Naive thymus-derived CD4-positive, alpha-beta T cell (primary cell): ENCODE results near the gene MARVELD1. TPM values are rescaled to one million over a fixed set of nuclear protein-coding genes. Genes with fewer than 3 reads are reported as not detected.

Source experiments
- ATAC-seq: fragments of 150-1000 bp; cut with Tn5 transposase; 2 replicates; pipeline ENCODE4 v1.10.0; 2021; ENCODE audit warnings: mild to moderate bottlenecking, moderate library complexity
- CTCF ChIA-PET: fragments of 350-600 bp; sonication (Branson Sonifier 250); formaldehyde crosslinking; loops from one replicate; lab custom pipeline; 2021; ENCODE audit warnings: antibody characterized with exemption; lab: Charles Lee
- POLR2A ChIA-PET: fragments of 350-600 bp; sonication (Branson Sonifier 250); formaldehyde crosslinking; loops from one replicate; lab custom pipeline; 2021; ENCODE audit warnings: antibody characterized with exemption, inconsistent platforms; lab: Charles Lee
- DNase-seq, 9 donors: peaks; one replicate each; pipeline versions ENCODE4 v3.0.0 to v3.0.0-alpha.2; 2020 to 2022; ENCODE audit warnings: mixed read lengths in 1 of 9
- H3K27ac ChIP-seq: one replicate; pipeline ENCODE4 v1.7.0; 2013; ENCODE audit warnings: mild to moderate bottlenecking, low read depth, low read length, moderate library complexity
- H3K27me3 ChIP-seq, 2 donors: one replicate each; pipeline ENCODE4 v1.7.0; 2013; ENCODE audit warnings: low read length in 2 of 2, mild to moderate bottlenecking in 2 of 2, moderate library complexity in 2 of 2; ENCODE audit not compliant: control insufficient read depth in 2 of 2, insufficient read depth in 2 of 2
- H3K36me3 ChIP-seq, 3 experiments: 1 replicate in 2 of 3; 2 replicates in 1 of 3; pipeline ENCODE4 v1.7.0; 2013; ENCODE audit warnings: low read length in 3 of 3, mild to moderate bottlenecking in 3 of 3, moderate library complexity in 1 of 3; ENCODE audit not compliant: insufficient read depth in 3 of 3, control insufficient read depth in 2 of 3
- H3K4me1 ChIP-seq, 2 donors: one replicate each; pipeline ENCODE4 v1.7.0; 2013; ENCODE audit warnings: low read length in 2 of 2, mild to moderate bottlenecking in 2 of 2, moderate library complexity in 1 of 2; ENCODE audit not compliant: control insufficient read depth in 2 of 2, insufficient read depth in 2 of 2
- H3K4me3 ChIP-seq: 2 replicates; pipeline ENCODE4 v1.7.0; 2013; ENCODE audit warnings: mild to moderate bottlenecking, low read length
- H3K9me3 ChIP-seq, 3 experiments: 1 replicate in 2 of 3; 2 replicates in 1 of 3; pipeline ENCODE4 v1.7.0; 2013; ENCODE audit warnings: low read length in 3 of 3; ENCODE audit not compliant: control insufficient read depth in 2 of 3
- H3K27ac Mint-ChIP-seq, 9 donors: one replicate each; pipeline ENCODE4 v1.8.0; 2020 to 2022; ENCODE audit warnings: mixed read lengths in 9 of 9, mild to moderate bottlenecking in 8 of 9, moderate library complexity in 5 of 9, inconsistent platforms in 2 of 9
- H3K27me3 Mint-ChIP-seq, 5 donors: one replicate each; pipeline ENCODE4 v1.8.0; 2021 to 2022; ENCODE audit warnings: mixed read lengths in 5 of 5, mild to moderate bottlenecking in 1 of 5
- H3K36me3 Mint-ChIP-seq, 5 donors: one replicate each; pipeline ENCODE4 v1.8.0; 2020 to 2022; ENCODE audit warnings: mixed read lengths in 5 of 5, mild to moderate bottlenecking in 3 of 5, inconsistent platforms in 1 of 5
- H3K4me1 Mint-ChIP-seq, 7 donors: one replicate each; pipeline ENCODE4 v1.8.0; 2020 to 2022; ENCODE audit warnings: mixed read lengths in 7 of 7, mild to moderate bottlenecking in 3 of 7, inconsistent platforms in 1 of 7
- H3K4me3 Mint-ChIP-seq, 10 donors: one replicate each; pipeline ENCODE4 v1.8.0; 2020 to 2022; ENCODE audit warnings: mild to moderate bottlenecking in 10 of 10, mixed read lengths in 10 of 10, moderate library complexity in 6 of 10, inconsistent platforms in 2 of 10
- H3K9me3 Mint-ChIP-seq, 11 donors: one replicate each; pipeline ENCODE4 v1.8.0; 2020 to 2022; ENCODE audit warnings: mixed read lengths in 11 of 11, mild to moderate bottlenecking in 4 of 11, inconsistent platforms in 1 of 11, moderate library complexity in 1 of 11
- intact Hi-C, 2 donors: fragments of 100-400 bp; cut with micrococcal nuclease; formaldehyde crosslinking; loops; one replicate each; pipeline ENCODE4 v1.15.1; 2023
- polyA plus RNA-seq, 2 donors: library from polyadenylated mRNA; unstranded; fragments of 300-500 nt; fragmentation: Illumina TruSeq; gene quantifications; one replicate each; pipeline ENCODE4 v1.2.3, GENCODE V29; 2021
- total RNA-seq, 6 experiments: library from RNA in 5 of 6; stranded (reverse) in 5 of 6; gene quantifications; 1 replicate in 5 of 6; 2 replicates in 1 of 6; pipeline ENCODE4 v1.2.3 and lab custom pipeline; 2021 to 2026

The MARVELD1 gene
- total and polyA plus RNA-seq, 7 experiments from 2014 or later = 0.07 to 5.0 (median 1.1) TPM

DNA sequence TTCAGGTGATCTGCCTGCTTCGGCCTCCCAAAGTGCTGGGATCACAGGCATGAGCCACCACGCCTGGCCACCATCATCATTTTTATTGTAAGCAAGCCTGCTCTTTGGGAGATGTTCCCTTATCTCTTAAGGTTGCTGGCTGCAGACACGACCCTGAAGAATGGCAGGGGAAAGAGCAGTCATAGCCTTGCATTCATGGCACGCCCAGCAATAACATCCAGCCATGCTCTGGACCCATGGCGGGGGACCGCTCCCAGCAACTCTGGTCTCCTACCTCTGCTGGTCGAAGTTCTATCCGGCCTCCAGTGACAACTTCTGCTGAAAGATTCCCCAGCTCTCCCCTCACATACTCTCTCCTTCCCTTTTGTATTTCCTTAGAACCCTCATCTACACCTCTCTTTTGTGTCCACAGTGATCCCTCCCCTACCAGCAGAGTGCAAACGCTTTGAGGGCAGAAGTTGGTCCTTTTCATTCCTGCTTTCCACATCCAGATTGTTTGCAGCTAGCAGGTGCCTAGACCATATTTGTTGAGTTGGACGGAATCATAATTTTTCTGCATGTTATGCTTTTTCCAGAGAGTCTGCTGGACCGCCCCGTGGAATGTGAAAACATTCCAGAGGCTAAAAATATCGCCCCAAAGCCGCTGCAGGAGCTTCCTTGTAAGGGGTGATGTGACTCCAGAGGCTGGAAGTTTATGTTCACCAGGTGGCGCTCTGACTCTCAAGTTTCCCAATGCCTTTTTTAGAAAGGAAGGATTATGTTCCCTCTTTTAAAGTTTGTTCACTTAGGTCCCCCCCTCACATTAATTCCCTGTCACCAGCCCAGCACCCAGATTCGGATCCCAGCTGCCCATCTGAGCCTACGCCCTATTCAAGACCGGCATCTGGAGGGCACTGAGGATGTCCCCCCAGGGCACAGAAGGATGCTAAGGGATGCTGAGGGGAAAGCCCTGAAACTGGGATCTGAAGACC is 4.3 kb upstream of the MARVELD1 start:
- DNase-seq = peak in 3 of 9 donors; percentile 24 to 35 (median 30)
- intact Hi-C loops = loop anchor here (1.0 to 10.0 kb wide), 4 partner anchors 22 to 336 kb away; no protein-coding TSS in a partner anchor
- Mint-ChIP-seq H3K4me3 (peak overlapping the region in 1 of 10 donors; percentile 18), H3K9me3 (no peaks in the 10 kb centered on the region), H3K4me1 (peaks cover 5 to 16% (median 10%) of the 10 kb centered on the region in 7 donors), H3K36me3 (peaks cover 0 to 4% (median 0%) of the 10 kb centered on the region in 5 donors), H3K27me3 (peaks cover 15 to 33% (median 24%) of the 10 kb centered on the region in 5 donors), H3K27ac (no peak overlapping the region)
- ATAC-seq = no peak
- no peak overlapping the region for H3K27ac ChIP-seq
- H3K27me3 ChIP-seq = no peaks in the 10 kb centered on the region
- H3K36me3 ChIP-seq = no peaks in the 10 kb centered on the region
- CTCF ChIA-PET = interaction anchor here (0.7 to 6.1 kb wide), 11 partner anchors 7 to 161 kb away, joined by 3 to 58 read pairs (median 5); partner anchors contain the start of gene AVPI1
- peaks cover 5 to 6% of the 10 kb centered on the region in 2 donors for H3K4me1 ChIP-seq
- no peaks in the 10 kb centered on the region for H3K9me3 ChIP-seq
- H3K4me3 ChIP-seq = no peak overlapping the region
- POLR2A ChIA-PET = no interaction called here

DNA sequence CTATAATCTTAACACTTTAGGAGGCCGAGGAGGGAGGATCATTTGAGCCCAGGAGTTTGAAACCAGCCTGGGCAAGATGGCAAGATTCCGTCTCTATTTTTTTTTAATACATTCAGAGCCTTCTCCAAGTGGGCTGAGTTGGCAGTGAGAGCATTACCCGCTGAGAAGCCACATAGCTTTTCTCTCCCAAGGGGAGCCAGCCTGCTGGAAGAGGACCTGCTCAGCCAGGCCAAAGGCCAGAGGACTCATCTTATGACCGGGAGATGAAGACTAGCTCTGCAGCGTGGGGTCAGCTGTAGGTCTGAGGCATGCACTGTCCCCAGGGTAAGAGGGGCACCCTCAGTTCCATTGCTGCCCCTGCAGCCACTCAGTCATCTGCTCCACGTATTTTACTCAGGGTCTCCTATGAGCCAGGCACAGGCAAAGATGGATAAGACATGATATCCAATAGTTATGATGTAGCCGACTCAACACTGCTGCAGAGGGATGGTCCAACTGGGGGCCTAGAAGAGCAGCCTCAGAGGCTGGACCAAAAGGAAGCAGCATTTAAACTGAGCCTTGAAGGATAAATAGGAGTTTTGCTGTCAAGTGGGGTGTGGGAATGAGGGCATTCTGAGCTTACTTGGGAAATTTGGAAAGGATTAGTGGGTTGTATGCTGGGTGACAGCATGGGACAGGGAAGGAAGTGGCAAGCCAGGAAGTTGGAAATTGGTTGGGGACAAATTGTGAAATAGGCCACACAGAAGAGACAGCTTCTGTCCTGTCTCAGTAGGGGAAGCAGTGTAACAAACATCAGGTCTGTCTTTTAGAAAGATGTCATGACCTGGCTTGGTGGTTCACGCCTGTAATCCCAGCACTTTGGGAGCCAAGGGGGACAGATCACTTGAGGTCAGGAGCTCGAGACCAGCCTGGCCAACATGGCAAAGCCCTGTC is 1.6 kb upstream of the MARVELD1 start:
- ChIA-PET POLR2A (interaction anchor here (0.9 to 2.0 kb wide), 2 partner anchors 24 to 25 kb away, joined by 3 to 6 read pairs; partner anchors contain the start of genes AVPI1 and ZFYVE27), CTCF (interaction anchor here (0.7 to 6.1 kb wide), 5 partner anchors 9 to 329 kb away, joined by 3 to 58 read pairs (median 6); partner anchors contain the start of genes AVPI1 and ZFYVE27)
- Mint-ChIP-seq H3K4me3 (peak overlapping the region; percentile 8 to 99 (median 72)), H3K9me3 (no peaks in the 10 kb centered on the region), H3K27me3 (peaks cover 15 to 45% (median 24%) of the 10 kb centered on the region in 5 donors), H3K36me3 (peaks cover 0 to 4% (median 0%) of the 10 kb centered on the region in 5 donors), H3K4me1 (peaks cover 5 to 20% (median 11%) of the 10 kb centered on the region in 7 donors), H3K27ac (peak overlapping the region in 3 of 9 donors; percentile 53 to 79 (median 59))
- DNase-seq (no peak), ATAC-seq (no peak)
- Histone ChIP-seq H3K4me3 (no peak overlapping the region), H3K36me3 (no peaks in the 10 kb centered on the region), H3K27ac (no peak overlapping the region), H3K9me3 (no peaks in the 10 kb centered on the region), H3K27me3 (no peaks in the 10 kb centered on the region), H3K4me1 (peaks cover 5 to 6% of the 10 kb centered on the region in 2 donors)
- intact Hi-C loops = no loop called here

DNA sequence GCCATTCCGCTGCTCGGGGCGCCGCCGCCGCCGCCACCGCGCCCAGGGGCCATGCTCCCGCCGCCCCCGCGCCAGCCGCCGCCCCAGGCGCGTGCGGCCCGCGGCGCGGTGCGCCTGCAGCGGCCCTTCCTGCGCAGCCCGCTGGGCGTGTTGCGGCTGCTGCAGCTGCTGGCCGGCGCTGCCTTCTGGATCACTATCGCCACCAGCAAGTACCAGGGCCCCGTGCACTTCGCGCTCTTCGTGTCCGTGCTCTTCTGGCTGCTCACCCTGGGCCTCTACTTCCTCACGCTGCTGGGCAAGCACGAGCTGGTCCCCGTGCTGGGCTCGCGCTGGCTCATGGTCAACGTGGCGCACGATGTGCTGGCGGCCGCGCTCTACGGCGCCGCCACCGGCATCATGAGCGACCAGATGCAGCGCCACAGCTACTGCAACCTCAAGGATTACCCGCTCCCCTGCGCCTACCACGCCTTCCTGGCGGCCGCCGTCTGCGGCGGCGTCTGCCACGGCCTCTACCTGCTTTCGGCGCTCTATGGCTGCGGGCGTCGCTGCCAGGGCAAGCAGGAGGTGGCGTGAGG is 383 bp downstream of the MARVELD1 start:
- H3K27ac ChIP-seq = no peak overlapping the region

DNA sequence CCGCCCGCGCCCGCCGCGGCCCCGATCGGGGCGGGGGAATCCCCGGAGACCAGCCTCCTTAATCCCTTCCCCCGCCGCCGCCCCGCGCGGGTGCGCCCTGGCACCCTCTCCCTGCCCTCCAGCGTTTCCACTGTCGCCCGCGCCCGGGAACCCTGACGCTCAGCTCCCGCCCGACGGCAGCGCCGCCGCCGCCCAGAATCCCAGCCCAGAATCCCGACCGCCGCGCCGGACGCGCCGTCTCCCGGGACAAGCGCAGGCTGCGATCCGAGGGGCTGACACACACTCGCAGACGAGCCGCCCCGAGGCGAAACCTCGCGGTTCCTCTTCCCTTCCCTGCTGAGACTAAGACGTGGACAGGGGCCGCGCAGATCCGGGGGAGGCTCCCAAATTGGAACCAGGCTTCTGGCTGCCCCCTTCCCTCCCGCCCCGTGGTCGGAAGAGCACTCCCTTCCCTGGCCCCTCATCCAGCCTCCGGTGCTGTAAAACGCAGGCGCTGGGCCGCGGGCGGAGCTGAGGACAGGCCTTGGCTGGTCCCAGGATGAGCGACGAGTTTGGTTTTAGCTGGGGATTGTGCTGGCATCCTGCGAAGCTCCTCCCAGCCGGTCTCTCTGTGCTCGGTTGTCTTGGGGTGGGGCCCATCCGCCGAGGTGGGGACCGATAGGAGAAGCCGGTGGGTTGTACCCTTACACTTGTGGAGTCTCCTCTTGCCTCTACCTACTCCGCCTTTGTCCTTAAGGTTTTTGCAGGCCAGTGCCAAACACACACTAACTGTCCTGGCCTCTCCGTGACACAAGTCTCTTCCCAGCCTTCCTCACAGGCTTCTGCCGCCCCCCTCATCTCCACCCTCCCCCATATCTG is 1.1 kb downstream of the MARVELD1 start:
- Histone ChIP-seq H3K9me3 (no peaks in the 10 kb centered on the region), H3K4me1 (peaks cover 5 to 6% of the 10 kb centered on the region in 2 donors), H3K27ac (no peak overlapping the region), H3K4me3 (peak overlapping the region; percentile 69), H3K36me3 (no peaks in the 10 kb centered on the region), H3K27me3 (no peaks in the 10 kb centered on the region)
- intact Hi-C loops = loop anchor here (1.0 to 2.0 kb wide), 6 partner anchors 14 to 74 kb away; partner anchors contain the start of genes ZFYVE27 (in 2 of the 2), AVPI1 (in 1 of the 2) and PI4K2A (in 1 of the 2)
- Mint-ChIP-seq H3K4me3 (peak overlapping the region; percentile 95 to 100 (median 99)), H3K4me1 (peaks cover 5 to 20% (median 11%) of the 10 kb centered on the region in 7 donors), H3K9me3 (no peaks in the 10 kb centered on the region), H3K27ac (peak overlapping the region in 3 of 9 donors; percentile 38 to 86 (median 41)), H3K36me3 (peaks cover 0 to 4% (median 0%) of the 10 kb centered on the region in 5 donors), H3K27me3 (peaks cover 8 to 38% (median 13%) of the 10 kb centered on the region in 5 donors)
- peak; percentile 59 for ATAC-seq
- CTCF ChIA-PET = interaction anchor here (1.0 to 1.4 kb wide), 2 partner anchors 11 to 17 kb away, joined by 3 to 4 read pairs; no protein-coding TSS in a partner anchor
- peak in 1 of 9 donors; percentile 40 for DNase-seq
- POLR2A ChIA-PET = interaction anchor here (1.2 to 2.3 kb wide), 2 partner anchors 22 to 27 kb away, joined by 7 read pairs; partner anchors contain the start of genes AVPI1 and ZFYVE27

More for the DNA sequence above, 383 bp downstream of the MARVELD1 start:
- Histone ChIP-seq H3K27me3 (no peaks in the 10 kb centered on the region), H3K4me3 (peak overlapping the region; percentile 69), H3K36me3 (no peaks in the 10 kb centered on the region), H3K9me3 (no peaks in the 10 kb centered on the region), H3K4me1 (peaks cover 5 to 6% of the 10 kb centered on the region in 2 donors)
- Mint-ChIP-seq H3K9me3 (no peaks in the 10 kb centered on the region), H3K36me3 (peaks cover 0 to 4% (median 0%) of the 10 kb centered on the region in 5 donors), H3K4me1 (peaks cover 5 to 20% (median 11%) of the 10 kb centered on the region in 7 donors), H3K4me3 (peak overlapping the region; percentile 95 to 100 (median 99)), H3K27ac (peak overlapping the region in 7 of 9 donors; percentile 44 to 95 (median 80)), H3K27me3 (peaks cover 15 to 43% (median 19%) of the 10 kb centered on the region in 5 donors)
- ATAC-seq = peak; percentile 83
- POLR2A ChIA-PET = interaction anchor here (0.6 to 2.3 kb wide), 3 partner anchors 23 to 31 kb away, joined by 3 to 7 read pairs (median 7); partner anchors contain the start of genes AVPI1 and ZFYVE27
- CTCF ChIA-PET = interaction anchor here (1.0 to 1.4 kb wide), 2 partner anchors 10 to 18 kb away, joined by 3 to 4 read pairs; no protein-coding TSS in a partner anchor
- intact Hi-C loops = loop anchor here (1.0 to 2.0 kb wide), 6 partner anchors 13 to 74 kb away; partner anchors contain the start of genes ZFYVE27 (in 2 of the 2), AVPI1 (in 1 of the 2) and PI4K2A (in 1 of the 2)
- peak; percentile 28 to 67 (median 39) for DNase-seq
